ENCODE measurements around the gene NOL11.

DNA sequence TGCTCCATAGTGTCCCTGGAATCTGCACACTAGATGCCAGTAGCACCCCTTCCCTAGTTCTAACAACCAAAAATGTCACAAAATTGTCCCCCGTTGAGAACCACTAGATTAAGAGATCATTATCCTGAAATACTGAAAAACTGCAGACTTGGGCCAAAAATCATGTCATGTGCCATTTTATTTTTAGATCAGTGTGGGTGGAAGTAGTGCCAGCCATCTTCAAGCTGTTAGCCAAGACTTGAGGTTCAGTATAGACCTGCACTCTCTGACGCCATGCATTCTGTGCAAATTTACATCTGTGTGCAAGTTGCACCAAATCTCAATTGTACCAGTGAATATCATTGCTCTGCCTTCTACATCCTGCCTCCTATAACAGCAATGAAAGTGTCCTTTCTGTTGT is 31.5 kb upstream of the NOL11 start:
- no peak for TF ChIP-seq POLR2A (IDR thresholded peaks at IDR 0.05; ENCODE audit: control extremely low read depth in 1 of 2, low read depth in 2 of 2, low read length in 2 of 2)
- TF ChIP-seq, protein P1, sequence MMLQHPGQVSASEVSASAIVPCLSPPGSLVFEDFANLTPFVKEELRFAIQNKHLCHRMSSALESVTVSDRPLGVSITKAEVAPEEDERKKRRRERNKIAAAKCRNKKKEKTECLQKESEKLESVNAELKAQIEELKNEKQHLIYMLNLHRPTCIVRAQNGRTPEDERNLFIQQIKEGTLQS (IDR thresholded peaks at IDR 0.05; ENCODE audit: insufficient read depth, low read depth, low read length), result no peak
- TF ChIP-seq, protein P2, sequence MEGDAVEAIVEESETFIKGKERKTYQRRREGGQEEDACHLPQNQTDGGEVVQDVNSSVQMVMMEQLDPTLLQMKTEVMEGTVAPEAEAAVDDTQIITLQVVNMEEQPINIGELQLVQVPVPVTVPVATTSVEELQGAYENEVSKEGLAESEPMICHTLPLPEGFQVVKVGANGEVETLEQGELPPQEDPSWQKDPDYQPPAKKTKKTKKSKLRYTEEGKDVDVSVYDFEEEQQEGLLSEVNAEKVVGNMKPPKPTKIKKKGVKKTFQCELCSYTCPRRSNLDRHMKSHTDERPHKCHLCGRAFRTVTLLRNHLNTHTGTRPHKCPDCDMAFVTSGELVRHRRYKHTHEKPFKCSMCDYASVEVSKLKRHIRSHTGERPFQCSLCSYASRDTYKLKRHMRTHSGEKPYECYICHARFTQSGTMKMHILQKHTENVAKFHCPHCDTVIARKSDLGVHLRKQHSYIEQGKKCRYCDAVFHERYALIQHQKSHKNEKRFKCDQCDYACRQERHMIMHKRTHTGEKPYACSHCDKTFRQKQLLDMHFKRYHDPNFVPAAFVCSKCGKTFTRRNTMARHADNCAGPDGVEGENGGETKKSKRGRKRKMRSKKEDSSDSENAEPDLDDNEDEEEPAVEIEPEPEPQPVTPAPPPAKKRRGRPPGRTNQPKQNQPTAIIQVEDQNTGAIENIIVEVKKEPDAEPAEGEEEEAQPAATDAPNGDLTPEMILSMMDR (IDR thresholded peaks at IDR 0.05; ENCODE audit: control extremely low read depth in 1 of 3, insufficient read depth in 1 of 3, low read depth in 1 of 3, low read length in 3 of 3), result no peak
- no peak for TF ChIP-seq SUZ12 (IDR thresholded peaks at IDR 0.05; ENCODE audit: low read length)
